GM21529 (cell line): Measurements from ENCODE around the gene RAB34.
"Not testable (repeated sequence)": the region's sequence is repeated elsewhere in the genome, so short reads cannot be mapped to it uniquely, and the experiment has no call there.

Source experiments
- ATAC-seq: cut with Tn5 transposase; IDR thresholded peaks from one replicate; pipeline ENCODE4 v1.9.1; 2021; ENCODE audit not compliant: unreplicated experiment

The RAB34 gene

GRCh38 chr17:28746611-28747050 lies 29.0 kb upstream of the RAB34 start:
- no peak for ATAC-seq

DNA sequence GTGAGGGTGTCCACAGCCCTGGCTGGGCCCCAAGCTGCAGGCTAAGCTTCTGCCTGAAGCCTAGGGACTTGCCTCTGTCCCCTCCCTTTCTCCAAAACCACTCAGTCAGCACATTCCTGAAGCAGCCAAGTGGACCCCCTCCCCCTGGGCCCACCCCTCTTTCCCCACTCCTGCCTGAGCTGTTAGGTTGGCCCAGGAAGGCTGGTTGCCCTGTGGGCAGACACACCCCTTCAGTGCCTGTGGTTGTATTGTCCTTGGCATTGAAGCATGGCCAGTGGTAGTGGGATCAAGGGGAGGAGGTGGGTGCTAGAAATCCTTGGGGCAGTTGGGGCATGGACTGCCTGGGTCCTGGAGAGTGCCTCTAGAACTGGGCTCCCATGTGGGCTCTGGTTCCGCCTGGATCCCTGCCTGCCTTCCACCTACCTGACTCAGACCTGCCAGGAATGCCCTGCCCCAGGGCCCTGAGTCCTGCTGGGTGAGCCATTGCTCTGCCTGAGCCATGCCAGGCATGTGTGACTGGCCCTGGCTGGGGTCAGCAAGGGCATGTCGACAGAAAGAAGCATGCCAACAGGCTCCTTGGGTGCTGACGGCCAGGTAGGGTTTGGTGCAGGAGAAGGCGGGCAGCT lies 28.2 kb upstream of the RAB34 start:
- no peak for ATAC-seq

DNA sequence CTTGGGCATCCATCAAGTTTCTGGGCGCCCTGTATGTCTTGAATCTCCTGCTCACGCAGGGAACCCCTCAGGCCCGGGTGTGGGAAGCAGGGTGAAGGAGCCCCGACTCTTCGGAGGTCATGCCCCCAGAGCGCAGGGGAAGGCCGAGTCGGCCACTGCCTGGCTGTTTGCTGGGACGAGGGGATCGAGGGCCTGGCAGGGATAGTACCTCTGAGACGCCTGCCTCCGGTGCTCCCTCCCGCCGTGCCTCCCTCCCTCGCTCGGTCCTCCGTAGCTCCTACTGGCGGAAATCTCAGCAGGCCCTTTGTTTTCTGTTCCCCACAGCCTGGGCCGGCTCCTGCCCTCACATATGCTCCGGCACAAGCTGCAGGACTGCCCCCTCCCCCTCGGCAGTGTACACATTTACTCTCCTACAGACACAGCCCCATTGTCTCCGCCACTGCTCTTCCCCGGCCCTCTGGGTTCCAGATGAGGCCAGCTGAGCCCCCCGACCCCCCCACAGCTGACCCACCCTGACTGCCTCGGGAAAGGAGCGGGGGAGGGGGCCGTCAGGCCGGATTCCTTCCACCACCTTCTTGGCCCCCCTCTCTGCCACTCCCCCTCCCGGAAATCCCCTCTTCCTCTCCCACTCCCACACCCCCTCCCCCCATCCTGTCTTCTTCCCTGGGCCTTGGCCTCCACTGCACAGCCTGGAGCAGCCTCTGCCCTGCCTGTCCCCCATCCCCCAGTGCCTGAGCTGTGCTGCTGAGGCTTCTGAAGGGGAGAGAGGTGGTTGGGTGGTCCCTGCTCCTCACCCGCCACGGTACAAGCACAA lies 27.5 kb upstream of the RAB34 start:
- ATAC-seq = no peak

DNA sequence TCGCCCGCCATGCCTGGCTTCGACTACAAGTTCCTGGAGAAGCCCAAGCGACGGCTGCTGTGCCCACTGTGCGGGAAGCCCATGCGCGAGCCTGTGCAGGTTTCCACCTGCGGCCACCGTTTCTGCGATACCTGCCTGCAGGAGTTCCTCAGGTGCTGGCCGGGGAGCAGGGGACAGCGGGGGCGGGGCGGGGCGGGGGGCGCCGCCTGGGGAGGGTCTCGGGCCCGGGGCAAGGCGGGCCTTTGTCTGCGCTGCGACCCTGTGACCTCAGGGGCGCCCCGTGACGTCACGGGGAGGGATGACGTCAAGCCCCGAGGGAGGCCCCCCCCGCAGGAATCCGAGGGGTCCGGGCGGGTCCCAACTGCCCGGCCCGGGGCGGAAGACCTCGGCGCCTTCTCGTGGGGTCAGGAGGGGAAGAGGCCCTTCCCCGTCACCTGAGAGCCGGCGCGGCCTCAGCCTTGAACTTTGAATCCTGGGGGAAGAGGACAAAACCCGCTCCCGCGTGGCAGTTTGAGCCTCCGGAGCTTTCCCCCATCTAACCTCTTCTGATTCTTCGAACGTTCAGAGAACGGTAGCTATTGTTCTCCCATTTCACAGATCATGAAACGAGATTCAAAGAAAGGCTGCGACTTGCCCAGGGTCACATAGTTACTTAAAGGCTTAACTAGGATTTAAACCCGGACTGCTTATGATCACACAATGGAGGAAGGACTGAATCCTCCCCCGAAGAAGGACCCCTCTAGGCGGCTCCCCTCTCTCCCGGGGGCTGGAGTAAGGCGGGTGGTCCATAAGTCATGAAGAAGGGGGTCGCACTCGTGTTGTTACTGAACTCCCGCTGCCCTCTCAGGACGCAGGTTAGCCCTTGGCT lies 26.7 kb upstream of the RAB34 start:
- ATAC-seq = peak; percentile 23

GRCh38 chr17:28743243-28744103 lies 25.8 kb upstream of the RAB34 start, which contains the start of gene TRAF4:
Gene TRAF4, plus strand, starts transcription at chr17:28744011. Its CDS starts 102 bp downstream, at chr17:28744113.
- ATAC-seq = peak; percentile 56

DNA sequence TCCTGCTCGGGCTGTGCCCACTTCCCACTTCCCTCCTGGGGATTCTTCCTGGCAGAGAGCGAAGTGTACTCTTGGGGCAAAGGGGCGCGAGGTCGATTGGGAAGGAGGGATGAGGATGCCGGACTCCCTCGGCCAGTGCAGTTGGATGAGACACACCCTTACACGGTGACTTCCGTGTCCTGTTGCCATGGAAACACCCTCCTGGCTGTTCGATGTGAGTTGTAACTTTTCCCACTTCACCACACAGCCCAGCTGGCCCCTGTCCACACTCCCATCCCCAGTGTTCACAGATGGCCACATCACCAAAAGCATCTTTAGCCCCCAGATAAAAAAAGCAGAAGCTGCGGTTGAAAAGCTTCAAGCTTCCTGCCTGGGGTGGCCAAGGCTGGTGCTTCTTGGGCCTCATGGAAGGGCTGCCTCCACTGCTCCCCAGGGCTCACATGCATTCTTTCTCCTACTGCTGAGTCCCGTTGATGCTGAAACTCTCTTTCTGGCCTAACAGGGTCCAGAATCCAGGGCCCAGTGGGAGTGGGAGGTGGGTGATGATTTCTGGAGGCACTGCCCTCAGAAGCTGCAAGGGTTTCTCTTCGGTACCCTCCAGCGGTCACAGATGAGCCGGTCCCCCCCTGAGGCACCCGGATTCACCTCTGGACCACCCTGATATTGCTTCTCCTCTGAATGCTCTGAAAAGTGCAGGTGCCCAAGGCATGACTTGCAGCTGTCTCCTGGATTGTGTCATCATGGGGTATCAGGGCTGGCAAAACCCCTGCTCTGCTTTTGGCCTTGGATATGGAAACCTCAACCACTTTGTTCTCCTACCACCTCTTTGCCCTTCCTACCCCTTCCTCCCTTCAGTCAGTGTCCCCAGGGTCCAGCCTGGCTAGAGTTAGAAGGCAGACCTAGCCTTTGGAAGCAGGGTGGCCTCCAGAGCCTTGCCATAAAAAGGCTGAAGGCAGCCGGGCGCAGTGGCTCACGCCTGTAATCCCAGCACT lies 24.0 kb upstream of the RAB34 start:
- no peak for ATAC-seq

- ATAC-seq = no peak
Measured at GRCh38 chr17:28740406-28741357, 23.0 kb upstream of the RAB34 start.

GRCh38 chr17:28738680-28739384 lies 21.2 kb upstream of the RAB34 start:
- no peak for ATAC-seq

- ATAC-seq = peak; percentile 70
Measured at GRCh38 chr17:28737770-28738679, 20.4 kb upstream of the RAB34 start.

GRCh38 chr17:28737316-28737715 lies 19.6 kb upstream of the RAB34 start:
- ATAC-seq = no peak

GRCh38 chr17:28735913-28736769 lies 18.5 kb upstream of the RAB34 start:
- ATAC-seq = not testable (repeated sequence)

- ATAC-seq = no peak
Measured at GRCh38 chr17:28735242-28735722, 17.6 kb upstream of the RAB34 start.

- ATAC-seq = no peak
Measured at GRCh38 chr17:28734712-28735241, 17.1 kb upstream of the RAB34 start.

GRCh38 chr17:28733346-28733745 lies 15.7 kb upstream of the RAB34 start:
- no peak for ATAC-seq

DNA sequence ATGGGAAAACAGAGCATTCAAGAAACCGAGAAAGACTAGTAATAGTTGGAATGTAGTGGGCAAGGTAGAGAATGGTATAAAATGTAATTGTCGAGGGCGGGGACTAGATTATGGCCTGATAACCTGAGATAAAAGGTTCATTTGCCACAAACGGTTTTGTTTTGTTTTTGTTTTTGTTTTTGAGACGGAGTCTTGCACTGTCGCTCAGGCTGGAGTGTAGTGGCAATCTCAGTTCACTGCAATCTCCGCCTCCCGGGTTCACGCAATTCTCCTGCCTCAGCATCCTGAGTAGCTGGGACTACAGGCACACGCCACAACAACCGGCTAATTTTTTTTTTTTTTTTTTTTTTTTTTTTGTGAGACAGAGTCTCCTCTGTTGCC lies 12.3 kb upstream of the RAB34 start:
- no peak for ATAC-seq
